GM10847 (cell line): ENCODE results near the gene WIF1.

Source experiments
- POLR2A ChIP-seq: IDR thresholded peaks from 2 replicates; pipeline ENCODE4 v1.6.1; 2011; ENCODE audit not compliant: insufficient read length; ENCODE audit errors: extremely low read depth

The WIF1 gene

DNA sequence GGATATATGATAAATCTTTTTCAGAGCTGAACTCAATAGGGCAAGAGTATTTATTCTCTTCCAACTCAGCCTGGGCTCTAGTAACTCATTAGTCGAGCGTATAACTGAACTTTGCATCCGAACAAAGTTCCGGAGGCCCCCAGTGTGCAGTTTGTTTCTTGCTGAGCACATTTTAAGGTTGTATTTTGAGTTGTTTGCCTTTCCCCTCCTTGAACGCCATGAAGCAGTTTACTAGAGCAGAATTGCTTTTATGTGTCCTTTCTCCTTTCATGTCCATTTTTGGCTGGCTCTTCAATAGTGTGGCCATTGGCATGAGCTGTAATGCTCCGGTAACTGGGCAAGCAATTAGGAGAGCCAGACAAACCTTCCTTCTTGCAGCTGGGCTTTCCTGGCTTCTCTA lies 105.3 kb downstream of the WIF1 start:
- TF ChIP-seq POLR2A: no peak

DNA sequence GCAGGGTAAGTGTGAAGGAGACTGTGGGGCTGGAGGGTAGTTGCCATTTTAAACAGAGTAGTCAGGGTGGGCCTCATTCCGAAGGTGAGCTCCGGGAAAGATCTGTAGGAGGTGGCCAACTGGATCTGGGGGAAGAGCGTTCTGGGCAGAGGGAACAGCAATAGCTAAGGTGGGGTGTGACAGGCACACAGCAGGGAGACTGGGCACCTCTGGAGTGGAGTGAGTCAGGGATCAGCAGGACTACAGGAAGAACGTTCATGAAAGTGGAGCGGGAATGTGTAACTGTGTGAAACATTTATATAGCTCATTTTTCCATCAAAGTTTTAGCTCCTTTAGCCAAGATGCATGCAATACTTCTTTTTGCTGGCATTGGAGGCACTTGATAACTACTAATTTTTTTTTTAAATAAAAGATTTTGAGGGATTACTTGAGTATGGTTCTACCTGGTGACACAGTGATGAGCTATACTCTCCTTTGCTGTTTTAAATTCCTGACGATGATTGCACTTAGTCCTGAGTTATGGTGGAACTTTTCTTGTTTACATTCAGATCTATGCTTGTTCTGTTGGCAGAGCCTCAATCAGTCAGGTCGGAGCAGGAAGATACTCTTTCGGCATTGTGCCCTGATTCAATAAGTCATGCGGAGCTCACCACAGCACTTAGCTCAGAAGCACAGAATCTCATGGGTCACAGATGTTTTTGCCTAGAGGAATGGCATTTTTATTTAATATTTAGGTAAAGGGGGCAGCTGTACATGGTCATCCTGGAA lies 106.4 kb downstream of the WIF1 start:
- TF ChIP-seq POLR2A: no peak

DNA sequence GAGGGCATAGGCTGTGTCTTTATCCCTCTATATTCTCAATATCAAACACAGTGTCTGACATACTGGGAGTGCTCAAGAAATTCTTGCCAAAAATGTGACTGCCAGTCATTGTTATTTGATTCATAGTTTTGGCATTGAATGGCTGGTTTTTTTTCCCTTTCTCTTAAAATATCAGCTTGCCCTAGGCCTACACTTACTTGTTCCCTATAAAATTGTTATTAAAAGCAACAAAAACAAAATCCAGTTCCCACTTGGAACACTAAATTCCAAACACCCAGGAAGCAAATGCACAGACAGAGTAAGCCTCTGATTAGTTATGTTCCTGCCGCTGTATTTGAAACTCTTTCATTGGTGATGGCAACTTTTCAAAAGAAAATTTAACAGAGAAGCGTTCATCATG lies 110.7 kb downstream of the WIF1 start:
- no peak for TF ChIP-seq POLR2A

DNA sequence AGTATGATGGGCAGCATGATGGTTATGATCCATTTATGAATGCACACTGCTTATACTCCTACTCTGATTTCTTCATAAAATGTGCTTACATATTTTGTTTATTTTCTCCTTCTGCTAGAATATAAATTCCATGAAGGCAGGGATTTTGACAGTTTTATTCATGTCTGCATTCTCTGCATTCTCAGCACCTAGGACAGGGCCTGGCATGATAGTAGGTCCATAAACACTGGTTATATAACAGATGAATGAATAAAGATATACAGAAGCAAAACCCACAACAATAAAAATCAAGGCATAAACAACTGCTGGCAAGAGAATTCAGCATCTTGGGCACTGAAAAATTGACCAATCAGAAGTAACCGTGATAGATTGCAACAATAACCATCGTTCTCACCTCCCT lies 115.4 kb downstream of the WIF1 start:
- no peak for TF ChIP-seq POLR2A

DNA sequence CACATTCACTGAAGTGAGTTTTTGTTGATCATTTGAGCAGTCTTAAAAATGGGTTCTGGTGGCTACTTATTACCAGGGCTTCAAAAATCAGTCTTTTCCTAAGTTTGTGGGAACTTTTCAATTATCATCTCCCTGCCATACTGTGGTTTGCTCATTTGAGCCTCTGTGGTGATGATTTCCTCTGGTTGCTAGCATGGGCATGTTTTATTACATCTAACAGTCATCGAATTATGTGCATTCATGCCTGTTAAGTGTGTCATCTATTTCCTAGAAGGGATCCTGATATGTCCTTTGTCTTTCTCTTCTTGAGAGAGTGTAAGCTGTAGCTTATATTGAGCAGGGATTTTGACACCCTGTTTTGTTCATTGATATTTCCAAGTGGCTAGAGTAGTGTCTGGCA lies 116.8 kb downstream of the WIF1 start:
- TF ChIP-seq POLR2A: no peak
